ENCODE data around the gene TCF3. TPM values are rescaled to one million over a fixed set of nuclear protein-coding genes. Genes with fewer than 3 reads are reported as not detected.
A peak's percentile ranks its signal among the peaks of the same experiment; 100 is the strongest.

Gene TCF3
- total and polyA plus RNA-seq, 12 donors: 8.5 to 96.0 (median 42.0) TPM

DNA sequence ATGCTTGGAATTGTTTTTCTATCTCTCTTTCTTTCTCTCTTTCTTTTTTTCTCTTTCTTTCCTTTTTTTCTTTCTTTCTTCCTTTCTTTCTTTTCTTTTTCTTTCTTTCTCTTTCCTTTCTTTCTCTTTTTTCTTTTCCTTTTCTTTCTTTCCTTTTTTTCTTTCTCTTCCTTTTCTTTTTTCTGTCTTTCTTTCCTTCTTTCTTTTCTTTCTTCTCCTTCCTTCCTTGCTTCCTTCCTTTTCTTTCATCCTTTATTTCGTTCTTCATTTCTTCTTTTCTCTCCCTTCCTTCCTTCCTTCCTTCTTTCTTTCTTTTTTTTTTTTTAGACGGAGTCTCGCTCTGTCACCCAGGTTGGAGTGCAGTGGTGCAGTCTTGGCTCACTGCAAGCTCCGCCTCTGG is 82.4 kb downstream of the TCF3 start:
- 67 to 80% (median 76%) methylated on average over 4 of the region's 4 CpGs for WGBS, 4 donors

DNA sequence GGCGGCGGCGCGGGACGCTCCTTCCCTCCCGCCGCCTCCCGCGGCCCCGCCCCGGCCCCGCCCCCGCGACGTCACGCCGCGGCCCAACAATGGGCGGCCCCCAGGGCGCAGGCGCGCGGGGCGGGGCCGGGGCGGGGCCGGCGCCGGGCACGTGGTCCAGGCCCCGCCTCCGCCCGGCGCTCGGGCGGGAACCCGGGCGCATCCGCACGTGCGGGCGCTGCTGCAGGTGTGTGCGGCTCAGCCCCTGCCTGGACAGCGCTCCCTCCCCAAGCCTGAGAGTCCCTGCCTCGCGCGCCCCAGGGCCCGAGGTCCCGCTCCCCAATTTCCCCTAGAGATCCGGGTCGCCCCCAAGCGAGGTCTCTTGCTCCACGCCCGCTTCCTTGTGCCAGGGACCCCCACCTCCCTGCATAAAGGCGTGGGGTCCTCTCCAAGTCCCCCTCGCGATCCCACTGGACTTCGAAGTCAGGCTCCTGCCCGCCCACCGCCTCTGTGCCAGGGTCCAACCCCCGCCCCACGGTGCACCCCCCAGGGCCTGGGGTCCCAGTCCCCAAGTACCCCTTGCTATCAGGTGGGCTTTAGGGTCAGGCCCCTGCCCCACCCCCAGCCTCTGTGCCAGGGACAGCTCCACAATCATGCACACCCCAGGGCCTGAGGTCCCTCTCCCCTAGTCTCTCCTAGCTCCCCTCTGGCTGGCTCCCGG is 83.9 kb downstream of the TCF3 start, which contains the start of gene MEX3D:
Gene MEX3D (minus strand): TSS at position 6 of the 700 bp plus-strand sequence. CDS start 267 bp downstream, outside the sequence.
- DNase-seq: peak; percentile 63 to 85 (median 75)
- no peaks in the 10 kb centered on the region for H3K27me3 ChIP-seq
- peaks cover 7 to 12% of the 10 kb centered on the region in 2 donors for H3K4me1 ChIP-seq (replicated peaks in 1 of 2)
- peak within 1 kb of the TSS in 4 of 5 donors; percentile 82 to 85 (median 84) for H3K27ac ChIP-seq
- H3K36me3 ChIP-seq (replicated peaks in 1 of 2): no peaks in the 10 kb centered on the region
- intact Hi-C loops (cut with DNase I): no loop called here
- TF ChIP-seq CTCF (IDR thresholded peaks at IDR 0.05) (no peak), POLR2A (IDR thresholded peaks at IDR 0.05) (no peak)
- 8 to 39% (median 21%) methylated on average over 6 to 61 of the region's 63 CpGs for WGBS, 4 donors
- no peaks in the 10 kb centered on the region for H3K9me3 ChIP-seq (replicated peaks in 1 of 3)
- H3K4me3 ChIP-seq: peak within 1 kb of the TSS in 3 of 4 donors; percentile 23 to 88 (median 32)

More for the DNA sequence above, 82.4 kb downstream of the TCF3 start:
- intact Hi-C loops (cut with DNase I): no loop called here
- TF ChIP-seq POLR2A (IDR thresholded peaks at IDR 0.05): no peak
- no peak for TF ChIP-seq CTCF (IDR thresholded peaks at IDR 0.05)
- Histone ChIP-seq H3K36me3 (replicated peaks in 1 of 2) (no peaks in the 10 kb centered on the region), H3K4me3 (no peak overlapping the region), H3K27ac (no peak overlapping the region), H3K4me1 (replicated peaks in 1 of 2) (peaks cover 7 to 12% of the 10 kb centered on the region in 2 donors), H3K27me3 (no peaks in the 10 kb centered on the region), H3K9me3 (replicated peaks in 1 of 3) (no peaks in the 10 kb centered on the region)
- no peak for DNase-seq

GRCh38 chr19:1567848-1568227 is 84.6 kb downstream of the TCF3 start:
- Histone ChIP-seq H3K9me3 (replicated peaks in 1 of 3) (no peaks in the 10 kb centered on the region), H3K4me1 (replicated peaks in 1 of 2) (peaks cover 7 to 12% of the 10 kb centered on the region in 2 donors), H3K27me3 (no peaks in the 10 kb centered on the region), H3K27ac (peak overlapping the region in 1 of 5 donors; percentile 85), H3K36me3 (replicated peaks in 1 of 2) (no peaks in the 10 kb centered on the region), H3K4me3 (peak overlapping the region in 1 of 4 donors; percentile 88)
- intact Hi-C loops (cut with DNase I): no loop called here
- no peak for DNase-seq
- TF ChIP-seq POLR2A (IDR thresholded peaks at IDR 0.05) (no peak), CTCF (IDR thresholded peaks at IDR 0.05) (no peak)
- 1 to 3% methylated on average over 5 to 55 of the region's 73 CpGs; no CpG with 5 or more reads in 2 of the 4 donors for WGBS, 4 donors

GRCh38 chr19:1567116-1567847 is 85.1 kb downstream of the TCF3 start:
- no peaks in the 10 kb centered on the region for H3K27me3 ChIP-seq
- peak overlapping the region in 3 of 4 donors; percentile 23 to 88 (median 42) for H3K4me3 ChIP-seq
- no peaks in the 10 kb centered on the region for H3K9me3 ChIP-seq (replicated peaks in 1 of 3)
- WGBS, 4 donors: 1% methylated on average over 59 to 106 of the region's 108 CpGs; no CpG with 5 or more reads in 2 of the 4 donors
- peaks cover 7 to 12% of the 10 kb centered on the region in 2 donors for H3K4me1 ChIP-seq (replicated peaks in 1 of 2)
- peak in 1 of 7 donors; percentile 45 for DNase-seq
- H3K36me3 ChIP-seq (replicated peaks in 1 of 2): no peaks in the 10 kb centered on the region
- H3K27ac ChIP-seq: peak overlapping the region in 4 of 5 donors; percentile 82 to 85 (median 84)
- TF ChIP-seq POLR2A (IDR thresholded peaks at IDR 0.05) (no peak), CTCF (IDR thresholded peaks at IDR 0.05) (no peak)
- intact Hi-C loops (cut with DNase I): no loop called here

Data from adrenal gland (tissue), 12 donors.